Activated T-helper 1 cell treated with anti-CD3 and anti-CD28 coated beads, Interleukin-12 subunit alpha, Interleukin-12 subunit beta, Interleukin-2, Interleukin-4 antibody, amounts not matched to agents 30 ng/mL and 10 ng/mL and 1 ng/mL, durations not matched to agents 14 hours and 24 hours and 36 hours (primary cell): ENCODE results near the gene BABAM2. TPM values are rescaled to one million over a fixed set of nuclear protein-coding genes. Genes with fewer than 3 reads are reported as not detected.

ENCODE experiments used
- DNase-seq: peaks from one replicate; pipeline ENCODE4 v3.0.0; 2021; ENCODE audit warnings: low spot score
- H3K27ac Mint-ChIP-seq: one replicate; pipeline ENCODE4 v1.8.0; 2021; ENCODE audit warnings: mild to moderate bottlenecking, mixed read lengths
- H3K27me3 Mint-ChIP-seq: one replicate; pipeline ENCODE4 v1.8.0; 2022; ENCODE audit warnings: mild to moderate bottlenecking, moderate library complexity, mixed read lengths; ENCODE audit not compliant: insufficient read depth
- H3K36me3 Mint-ChIP-seq: one replicate; pipeline ENCODE4 v1.8.0; 2021; ENCODE audit warnings: low read depth, mixed read lengths
- H3K4me1 Mint-ChIP-seq: one replicate; pipeline ENCODE4 v1.8.0; 2021; ENCODE audit warnings: low read depth, mixed read lengths
- H3K4me3 Mint-ChIP-seq: one replicate; pipeline ENCODE4 v1.8.0; 2021; ENCODE audit warnings: mild to moderate bottlenecking, moderate library complexity, mixed read lengths
- H3K9me3 Mint-ChIP-seq: one replicate; pipeline ENCODE4 v1.8.0; 2021; ENCODE audit warnings: mixed read lengths
- intact Hi-C: fragments of 100-400 bp; cut with micrococcal nuclease; formaldehyde crosslinking; loops from one replicate; pipeline ENCODE4 v1.15.1; 2024
- total RNA-seq: library from RNA; stranded (reverse); gene quantifications from 2 replicates; pipeline ENCODE4 v1.2.3, GENCODE V29; 2022

BABAM2 gene
- total RNA-seq, 1 donor from 2014 or later, result 46.6 TPM

DNA sequence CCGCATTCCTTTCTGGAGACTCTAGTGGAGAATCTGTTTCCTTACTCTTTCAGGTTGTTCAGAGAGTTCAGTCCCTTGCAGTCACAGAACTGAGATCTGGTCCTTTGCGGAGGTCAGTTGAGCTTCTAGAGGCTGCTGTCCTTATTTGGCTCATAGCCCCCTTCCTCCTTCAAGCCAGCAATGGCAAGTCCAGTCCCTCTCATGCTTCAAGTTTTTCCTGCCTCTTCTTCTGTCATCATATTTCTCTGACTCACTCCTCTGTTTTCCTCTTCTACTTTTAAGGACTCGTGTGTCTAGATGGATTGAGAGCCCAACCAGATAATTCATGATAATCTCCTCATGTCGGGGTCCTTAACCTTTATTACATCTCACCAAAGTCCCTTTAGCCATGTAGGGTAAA, 328.6 kb downstream of the BABAM2 start:
- H3K27me3 Mint-ChIP-seq, result peaks cover 3% of the 10 kb centered on the region
- no peak for DNase-seq
- peaks cover 16% of the 10 kb centered on the region for H3K4me1 Mint-ChIP-seq
- H3K27ac Mint-ChIP-seq, result no peak overlapping the region
- H3K9me3 Mint-ChIP-seq, result no peaks in the 10 kb centered on the region
- intact Hi-C loops, result no loop called here
- H3K4me3 Mint-ChIP-seq, result no peak overlapping the region
- peaks cover 4% of the 10 kb centered on the region for H3K36me3 Mint-ChIP-seq

DNA sequence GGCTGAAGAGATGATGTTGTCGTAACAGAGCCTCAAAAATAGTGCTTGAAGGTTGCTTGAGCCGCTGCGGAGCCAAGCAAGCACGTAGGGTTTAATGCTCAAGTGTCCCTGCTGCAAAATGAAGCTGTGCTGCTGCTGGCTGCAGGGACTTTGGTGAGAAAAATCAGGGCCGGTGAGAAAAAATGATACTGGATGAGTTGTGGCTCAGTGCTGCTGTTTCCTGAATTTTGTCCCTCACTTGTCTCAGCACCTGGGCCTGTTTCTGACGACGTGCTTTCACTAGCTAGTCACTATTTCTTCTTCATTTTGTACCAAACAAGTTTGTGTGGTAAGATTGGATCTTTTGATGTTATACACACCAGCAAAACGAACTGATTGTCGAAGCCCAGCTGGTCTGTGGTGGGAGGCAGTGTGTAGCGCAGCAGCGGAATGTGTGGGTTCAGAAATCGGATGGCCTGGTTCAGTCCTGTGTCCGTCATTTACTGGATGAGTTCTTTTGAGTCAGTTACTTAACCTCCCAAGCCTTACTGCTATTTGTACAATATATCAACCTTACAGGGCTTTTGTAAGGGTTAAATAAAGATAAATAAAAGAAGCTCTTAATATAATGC, 329.3 kb downstream of the BABAM2 start:
- Mint-ChIP-seq H3K9me3 (no peaks in the 10 kb centered on the region), H3K4me3 (no peak overlapping the region), H3K36me3 (peaks cover 4% of the 10 kb centered on the region), H3K27me3 (peaks cover 3% of the 10 kb centered on the region), H3K4me1 (peaks cover 19% of the 10 kb centered on the region), H3K27ac (no peak overlapping the region)
- DNase-seq, result no peak
- intact Hi-C loops, result no loop called here

DNA sequence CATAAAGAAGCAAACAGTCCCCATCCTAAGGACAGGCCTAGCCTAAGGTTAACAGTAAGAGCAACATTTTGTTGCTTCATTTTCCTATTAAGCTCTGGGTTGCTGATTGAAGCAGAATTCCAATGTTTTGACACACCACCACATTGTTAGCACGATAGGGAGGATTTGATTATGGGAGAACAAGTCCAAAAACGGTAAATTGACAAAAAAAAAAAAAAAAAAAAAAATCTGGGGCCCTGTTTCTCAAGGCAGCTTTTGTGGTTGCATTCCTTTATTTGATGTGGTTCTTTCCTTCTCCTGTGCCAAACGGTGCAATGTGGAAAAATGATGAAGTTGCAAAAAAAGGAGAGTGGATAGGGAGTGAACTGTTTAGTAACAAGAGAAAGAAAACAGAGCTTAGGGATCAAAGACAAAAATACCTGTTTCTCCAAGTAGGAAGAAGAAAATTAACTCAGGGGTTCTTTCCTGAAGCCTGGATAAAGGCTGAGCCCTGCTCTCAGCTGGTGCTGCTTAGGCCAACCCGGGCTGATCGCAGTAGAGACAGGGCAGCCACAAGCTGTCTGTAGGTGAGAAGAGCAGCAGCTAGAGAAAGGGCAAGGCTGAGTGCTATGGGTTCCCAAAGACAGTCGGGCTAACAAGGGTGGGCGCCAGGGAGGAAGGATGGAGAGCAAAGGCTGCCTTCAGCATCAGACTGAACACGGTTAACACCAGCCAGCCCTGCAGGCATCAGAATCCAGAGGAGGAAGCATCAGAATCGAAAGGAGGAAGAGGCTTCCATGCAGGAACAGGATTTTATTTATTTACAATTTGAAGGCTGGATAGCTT, 334.3 kb downstream of the BABAM2 start:
- DNase-seq, result no peak
- no peak overlapping the region for H3K4me3 Mint-ChIP-seq
- H3K36me3 Mint-ChIP-seq, result peaks cover 5% of the 10 kb centered on the region
- H3K27me3 Mint-ChIP-seq, result no peaks in the 10 kb centered on the region
- H3K4me1 Mint-ChIP-seq, result peaks cover 15% of the 10 kb centered on the region
- intact Hi-C loops, result no loop called here
- no peak overlapping the region for H3K27ac Mint-ChIP-seq
- H3K9me3 Mint-ChIP-seq, result no peaks in the 10 kb centered on the region

- H3K9me3 Mint-ChIP-seq, result no peaks in the 10 kb centered on the region
- H3K4me3 Mint-ChIP-seq, result no peak overlapping the region
- H3K27me3 Mint-ChIP-seq, result no peaks in the 10 kb centered on the region
- intact Hi-C loops, result no loop called here
- H3K27ac Mint-ChIP-seq, result no peak overlapping the region
- H3K36me3 Mint-ChIP-seq, result peaks cover 4% of the 10 kb centered on the region
- no peak for DNase-seq
- peaks cover 13% of the 10 kb centered on the region for H3K4me1 Mint-ChIP-seq
Observed at GRCh38 chr2:28225473-28226080, 335.0 kb downstream of the BABAM2 start.

GRCh38 chr2:28226558-28226957, 336.0 kb downstream of the BABAM2 start:
- H3K4me3 Mint-ChIP-seq, result no peak overlapping the region
- intact Hi-C loops, result no loop called here
- no peaks in the 10 kb centered on the region for H3K27me3 Mint-ChIP-seq
- H3K4me1 Mint-ChIP-seq, result peaks cover 13% of the 10 kb centered on the region
- H3K9me3 Mint-ChIP-seq, result no peaks in the 10 kb centered on the region
- no peak overlapping the region for H3K27ac Mint-ChIP-seq
- DNase-seq, result no peak
- H3K36me3 Mint-ChIP-seq, result peaks cover 4% of the 10 kb centered on the region

DNA sequence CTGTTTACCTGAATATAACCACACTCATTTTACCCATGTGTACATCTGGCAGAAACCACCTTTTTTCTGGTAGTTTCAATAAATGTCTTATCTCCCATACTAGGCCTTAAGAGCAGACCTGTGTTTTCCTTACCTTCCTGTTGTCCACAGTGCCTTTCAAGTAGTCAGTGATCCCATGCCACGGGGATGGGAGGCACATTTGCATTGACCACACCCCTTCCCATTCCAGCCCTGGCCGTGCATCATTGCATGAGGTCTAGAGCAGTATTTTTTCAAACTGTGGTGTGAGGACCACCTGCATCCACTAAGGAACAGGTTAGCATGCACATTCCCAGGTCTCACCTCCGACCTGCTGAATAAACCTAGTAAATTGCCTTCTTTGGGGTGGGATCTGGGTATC, 337.0 kb downstream of the BABAM2 start:
- DNase-seq, result no peak
- no peak overlapping the region for H3K4me3 Mint-ChIP-seq
- H3K27ac Mint-ChIP-seq, result no peak overlapping the region
- peaks cover 13% of the 10 kb centered on the region for H3K4me1 Mint-ChIP-seq
- no peaks in the 10 kb centered on the region for H3K27me3 Mint-ChIP-seq
- H3K36me3 Mint-ChIP-seq, result peaks cover 7% of the 10 kb centered on the region
- H3K9me3 Mint-ChIP-seq, result no peaks in the 10 kb centered on the region
- intact Hi-C loops, result no loop called here

- H3K4me3 Mint-ChIP-seq, result no peak overlapping the region
- H3K36me3 Mint-ChIP-seq, result peaks cover 7% of the 10 kb centered on the region
- H3K27me3 Mint-ChIP-seq, result no peaks in the 10 kb centered on the region
- DNase-seq, result no peak
- no peak overlapping the region for H3K27ac Mint-ChIP-seq
- H3K4me1 Mint-ChIP-seq, result peaks cover 11% of the 10 kb centered on the region
- no peaks in the 10 kb centered on the region for H3K9me3 Mint-ChIP-seq
- intact Hi-C loops, result no loop called here
Observed at GRCh38 chr2:28228434-28228995, 338.0 kb downstream of the BABAM2 start.

- H3K36me3 Mint-ChIP-seq, result peaks cover 9% of the 10 kb centered on the region
- H3K4me3 Mint-ChIP-seq, result no peak overlapping the region
- H3K27me3 Mint-ChIP-seq, result no peaks in the 10 kb centered on the region
- intact Hi-C loops, result no loop called here
- H3K4me1 Mint-ChIP-seq, result no peaks in the 10 kb centered on the region
- no peak overlapping the region for H3K27ac Mint-ChIP-seq
- no peak for DNase-seq
- H3K9me3 Mint-ChIP-seq, result no peaks in the 10 kb centered on the region
Observed at GRCh38 chr2:28231110-28231631, 340.6 kb downstream of the BABAM2 start.

DNA sequence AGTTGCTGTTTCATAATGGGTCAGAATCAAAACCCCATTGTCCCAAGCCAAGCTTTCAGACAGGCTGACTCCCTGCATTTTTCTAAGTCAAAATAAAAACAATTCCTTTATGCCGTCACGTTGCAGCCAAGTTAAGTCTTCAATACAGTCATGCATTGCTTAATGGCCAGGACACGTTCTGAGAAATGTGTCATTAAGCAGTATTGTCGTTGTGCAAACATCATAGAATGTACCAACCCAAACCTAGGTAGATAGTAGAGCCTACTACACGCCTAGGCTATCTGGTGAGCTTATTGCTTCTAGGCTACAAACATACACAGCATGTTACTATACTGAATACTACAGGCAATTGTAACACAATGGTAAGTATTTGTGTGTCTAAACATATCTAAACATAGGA, 341.8 kb downstream of the BABAM2 start:
- no peak overlapping the region for H3K27ac Mint-ChIP-seq
- no peak overlapping the region for H3K4me3 Mint-ChIP-seq
- DNase-seq, result no peak
- intact Hi-C loops, result no loop called here
- H3K4me1 Mint-ChIP-seq, result no peaks in the 10 kb centered on the region
- no peaks in the 10 kb centered on the region for H3K27me3 Mint-ChIP-seq
- H3K9me3 Mint-ChIP-seq, result no peaks in the 10 kb centered on the region
- H3K36me3 Mint-ChIP-seq, result peaks cover 8% of the 10 kb centered on the region

DNA sequence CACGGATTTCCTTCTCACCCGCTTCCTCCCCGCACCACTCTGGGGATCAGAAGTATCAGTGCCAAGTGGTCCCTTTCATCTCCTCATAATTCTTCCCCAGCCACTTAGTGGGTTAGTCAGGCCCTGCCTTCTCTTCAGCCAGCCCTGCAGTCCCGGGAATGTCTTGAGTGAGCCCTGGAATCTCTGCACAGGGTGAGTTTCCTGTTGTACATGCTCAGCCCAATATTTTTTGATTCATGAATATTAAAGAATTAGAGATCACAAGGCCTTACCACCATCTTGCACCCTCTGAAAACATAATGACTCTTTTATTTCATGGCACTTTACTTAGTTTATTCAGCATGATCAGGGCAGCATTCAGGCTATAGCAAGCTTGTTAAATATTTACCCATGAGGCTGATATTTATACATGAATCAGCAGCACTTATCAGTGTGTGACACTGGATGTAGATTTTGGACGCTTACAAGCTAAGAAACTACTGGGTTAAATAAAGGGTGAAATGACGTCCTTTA, 342.7 kb downstream of the BABAM2 start:
- H3K4me3 Mint-ChIP-seq, result no peak overlapping the region
- no peak for DNase-seq
- no peaks in the 10 kb centered on the region for H3K9me3 Mint-ChIP-seq
- intact Hi-C loops, result no loop called here
- no peaks in the 10 kb centered on the region for H3K27me3 Mint-ChIP-seq
- peaks cover 12% of the 10 kb centered on the region for H3K36me3 Mint-ChIP-seq
- H3K4me1 Mint-ChIP-seq, result no peaks in the 10 kb centered on the region
- H3K27ac Mint-ChIP-seq, result no peak overlapping the region

GRCh38 chr2:28234807-28235206, 344.3 kb downstream of the BABAM2 start:
- no peak for DNase-seq
- intact Hi-C loops, result no loop called here
- no peaks in the 10 kb centered on the region for H3K4me1 Mint-ChIP-seq
- H3K27me3 Mint-ChIP-seq, result no peaks in the 10 kb centered on the region
- H3K9me3 Mint-ChIP-seq, result no peaks in the 10 kb centered on the region
- peaks cover 17% of the 10 kb centered on the region for H3K36me3 Mint-ChIP-seq
- H3K27ac Mint-ChIP-seq, result no peak overlapping the region
- no peak overlapping the region for H3K4me3 Mint-ChIP-seq

- no peak for DNase-seq
- Mint-ChIP-seq H3K9me3 (no peaks in the 10 kb centered on the region), H3K27me3 (no peaks in the 10 kb centered on the region), H3K4me3 (no peak overlapping the region), H3K27ac (no peak overlapping the region), H3K4me1 (no peaks in the 10 kb centered on the region), H3K36me3 (peaks cover 15% of the 10 kb centered on the region)
- intact Hi-C loops, result no loop called here
Observed at GRCh38 chr2:28239207-28239606, 348.7 kb downstream of the BABAM2 start.

DNA sequence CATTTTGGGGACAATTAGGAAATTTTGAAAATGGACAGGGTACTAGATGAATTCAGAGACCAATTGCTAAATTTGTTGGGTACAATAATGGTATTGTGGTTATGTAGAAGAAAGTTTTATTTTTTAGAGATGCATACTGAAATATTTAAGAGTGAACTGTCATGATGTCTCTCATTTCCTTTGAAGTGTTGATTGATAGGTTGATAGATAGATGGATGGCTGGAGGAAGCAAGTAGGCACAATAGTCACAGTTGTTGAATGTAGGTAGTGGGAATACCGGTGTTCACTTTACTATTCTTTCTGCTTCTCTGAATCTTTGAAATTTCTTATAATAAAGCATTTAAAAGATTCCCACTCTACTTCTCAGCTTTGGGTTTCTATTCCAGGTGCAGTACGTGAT, 350.4 kb downstream of the BABAM2 start:
- H3K4me3 Mint-ChIP-seq, result no peak overlapping the region
- H3K27me3 Mint-ChIP-seq, result no peaks in the 10 kb centered on the region
- H3K27ac Mint-ChIP-seq, result no peak overlapping the region
- H3K4me1 Mint-ChIP-seq, result peaks cover under 1% of the 10 kb centered on the region
- intact Hi-C loops, result no loop called here
- H3K36me3 Mint-ChIP-seq, result peaks cover 20% of the 10 kb centered on the region
- no peak for DNase-seq
- no peaks in the 10 kb centered on the region for H3K9me3 Mint-ChIP-seq
